DMS153 (cell line): ENCODE data around the gene CHAF1B.
"Not testable (repeated sequence)": the region's sequence is repeated elsewhere in the genome, so short reads cannot be mapped to it uniquely, and the experiment has no call there.

ENCODE experiments used
- DNase-seq: peaks from one replicate; lab custom pipeline; 2025; lab: John Stamatoyannopoulos, UW

Gene CHAF1B

DNA sequence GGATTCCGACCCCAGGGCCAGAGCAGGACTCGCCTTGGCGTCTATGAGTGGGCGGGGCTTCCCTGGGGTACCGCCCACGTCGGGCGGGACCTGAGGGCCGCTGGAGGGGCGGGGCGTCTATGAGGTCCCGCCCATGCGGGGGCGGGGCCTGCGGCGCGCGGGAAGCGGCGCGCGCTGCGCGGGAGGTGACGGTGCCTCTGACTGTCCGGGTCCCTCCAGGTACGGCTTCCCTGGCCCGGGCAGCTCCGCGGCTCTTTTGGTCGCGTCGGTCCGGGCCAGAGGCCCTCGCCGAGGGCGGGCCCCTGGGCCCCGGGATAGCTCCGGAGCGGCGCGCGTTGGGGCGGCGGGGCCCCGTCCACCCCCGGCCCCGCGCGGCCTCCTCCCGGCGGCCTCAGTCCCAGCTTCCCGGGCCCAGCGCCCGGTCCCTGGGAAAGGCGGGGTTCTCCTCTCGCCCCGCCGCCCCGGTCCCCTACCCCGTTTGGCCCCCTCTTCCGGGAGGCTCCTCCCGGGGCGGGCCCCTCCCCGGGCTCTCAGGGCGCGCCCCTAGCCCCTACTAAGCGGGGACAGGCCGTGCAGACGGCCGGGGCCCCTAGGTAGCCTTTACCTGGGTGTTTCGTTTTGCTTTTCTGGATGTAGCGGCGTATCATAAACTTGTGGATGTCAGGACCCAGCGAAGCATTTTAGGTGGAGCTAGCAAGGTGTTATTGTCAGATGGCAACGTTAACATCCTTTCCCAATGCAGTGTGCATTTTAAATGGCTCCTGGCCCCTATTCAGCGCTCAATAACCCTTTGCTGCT is at the start of gene CHAF1B:
TSS of gene CHAF1B (plus strand) at position 160 of the 798 bp plus-strand sequence. CDS start 745 bp downstream, outside the sequence.
- peak; percentile 54 for DNase-seq

DNA sequence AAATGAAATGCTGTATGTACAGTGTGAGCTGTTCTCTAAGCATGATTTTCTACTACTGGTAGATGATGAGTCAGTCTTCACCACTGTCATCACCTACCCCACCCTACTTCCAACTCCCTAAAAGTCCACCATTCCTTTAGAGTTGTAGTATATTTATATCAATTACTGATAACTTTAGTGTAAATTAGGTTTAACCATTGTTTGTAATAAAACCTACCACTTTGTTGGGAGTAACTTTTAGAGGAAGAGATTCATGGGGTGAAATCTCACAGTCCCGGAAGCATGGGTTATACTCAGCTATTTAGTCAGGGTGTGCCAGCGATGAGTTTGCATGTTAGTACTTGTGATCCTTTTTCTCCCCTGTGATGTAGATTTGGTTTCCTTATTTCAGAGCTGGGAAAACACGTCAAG is 48.1 kb upstream of the CHAF1B start:
- no peak for DNase-seq

DNA sequence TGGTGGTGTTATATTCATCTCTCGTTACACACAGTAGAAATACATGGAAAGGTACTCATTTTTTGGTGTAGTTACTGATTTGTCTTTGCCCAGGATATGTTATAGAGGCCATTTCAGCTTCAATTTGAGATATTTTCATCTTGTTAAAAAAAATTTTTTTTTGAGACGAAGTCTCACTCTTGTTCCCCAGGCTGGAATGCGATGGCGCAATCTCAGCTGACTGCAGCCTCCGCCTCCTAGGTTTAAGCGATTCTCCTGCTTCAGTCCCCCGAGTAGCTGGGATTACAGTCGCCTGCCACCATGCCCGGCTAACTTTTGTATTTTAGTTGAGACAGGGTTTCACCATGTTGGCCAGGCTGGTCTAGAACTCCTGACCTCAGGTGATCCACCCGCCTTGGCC is 46.2 kb upstream of the CHAF1B start:
- DNase-seq, result no peak

DNA sequence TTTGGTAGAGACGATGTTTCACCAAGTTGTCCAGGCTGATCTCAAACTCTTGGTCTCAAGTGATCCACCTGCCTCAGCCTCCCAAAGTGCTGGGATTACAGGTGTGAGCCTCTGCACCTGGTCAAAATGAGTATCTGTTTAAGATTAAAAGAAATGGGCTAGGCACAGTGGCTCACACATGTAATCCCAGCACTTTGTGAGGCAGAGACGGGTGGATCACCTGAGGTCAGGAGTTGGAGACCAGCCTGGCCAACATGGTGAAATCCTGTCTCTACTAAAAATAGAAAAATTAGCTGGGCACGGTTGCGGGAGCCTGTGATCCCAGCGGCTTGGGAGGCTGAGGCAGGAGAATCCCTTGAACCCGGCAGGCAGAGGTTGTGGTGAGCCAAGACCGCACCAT is 42.6 kb upstream of the CHAF1B start:
- DNase-seq, result not testable (repeated sequence)

DNA sequence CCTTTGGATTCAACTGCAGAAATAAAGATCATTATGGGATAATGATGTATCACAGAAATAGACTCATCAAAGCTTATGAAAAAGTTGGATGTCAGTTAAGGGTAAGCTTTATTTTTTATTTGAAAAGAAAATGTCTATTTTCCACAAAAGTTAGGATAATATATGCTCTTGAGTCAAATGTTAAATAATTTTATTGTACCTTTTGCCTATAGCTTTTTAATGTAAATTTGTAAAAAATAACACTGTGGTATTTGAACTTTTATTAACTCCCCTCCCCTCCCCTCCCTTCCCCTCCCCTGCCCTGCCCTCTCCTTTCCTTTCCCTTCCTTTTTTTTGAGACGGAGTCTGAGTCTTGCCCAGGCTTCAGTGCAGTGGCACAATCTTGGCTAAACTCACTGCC is 40.3 kb upstream of the CHAF1B start:
- DNase-seq, result no peak

DNA sequence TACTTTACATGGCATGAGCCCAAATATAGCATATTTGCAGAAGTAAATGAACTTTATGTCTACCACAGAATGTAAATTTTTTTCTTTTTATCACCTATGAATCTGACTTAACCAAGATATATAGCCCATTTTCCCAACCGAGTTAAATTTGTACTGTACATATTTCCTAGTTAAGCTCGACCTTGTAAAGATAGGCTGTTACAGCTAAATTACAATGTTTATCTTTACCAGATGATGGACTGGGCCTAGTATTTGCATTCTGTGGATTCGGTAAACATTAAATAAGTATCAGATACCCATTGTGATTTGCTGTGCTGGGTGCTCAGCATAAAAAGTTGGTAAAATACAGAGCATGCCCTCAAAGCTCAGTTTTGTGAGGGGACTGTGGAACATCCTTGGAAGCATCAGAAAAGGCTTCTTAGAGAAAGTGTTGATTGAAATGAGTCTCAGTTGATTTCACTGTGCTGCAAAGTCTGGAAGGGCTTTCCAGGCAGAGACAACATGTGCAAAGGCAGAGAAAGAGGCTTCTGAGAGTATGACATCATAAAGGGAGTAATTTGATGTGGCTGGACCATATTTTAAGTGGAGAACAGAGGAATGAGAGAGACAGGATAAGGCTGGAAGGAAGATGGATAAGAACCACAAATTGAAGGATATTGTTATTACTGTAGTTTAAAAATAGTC is 37.8 kb upstream of the CHAF1B start:
- DNase-seq, result no peak

DNA sequence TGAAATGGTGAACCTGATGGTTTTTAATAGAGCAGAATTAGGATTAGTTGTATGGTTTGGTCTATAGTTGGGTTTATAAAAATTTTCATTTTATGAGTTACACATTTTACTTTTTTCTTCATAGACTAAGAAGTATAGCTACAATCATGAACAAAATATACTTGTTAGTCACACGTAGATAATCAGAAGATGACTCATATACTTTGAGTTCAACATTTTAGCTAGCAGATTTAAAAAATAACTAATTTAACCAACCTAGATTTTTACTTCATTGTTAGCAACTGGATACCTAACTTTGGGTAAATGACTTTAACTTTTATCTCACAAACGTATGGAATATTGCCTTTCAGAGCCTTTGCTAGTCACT is 37.2 kb upstream of the CHAF1B start:
- DNase-seq, result no peak

DNA sequence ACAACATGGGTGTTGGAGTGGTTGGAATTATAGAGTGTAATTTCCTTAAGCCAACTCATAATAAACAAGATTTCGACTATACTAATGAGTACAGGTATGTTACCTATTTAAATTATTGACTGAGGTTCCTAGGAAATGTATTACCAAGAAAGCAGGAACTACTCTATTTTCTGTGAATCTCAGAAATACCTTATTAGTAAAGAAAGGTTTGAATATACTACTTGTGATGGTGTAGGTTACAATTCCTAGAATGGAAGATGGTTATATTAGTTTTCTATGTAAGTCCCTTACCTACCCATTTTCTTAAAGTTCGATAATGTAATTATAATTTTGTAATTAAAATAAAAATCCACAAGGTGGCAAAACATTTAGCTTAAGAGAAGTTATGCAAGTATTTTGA is 35.9 kb upstream of the CHAF1B start:
- DNase-seq, result no peak

DNA sequence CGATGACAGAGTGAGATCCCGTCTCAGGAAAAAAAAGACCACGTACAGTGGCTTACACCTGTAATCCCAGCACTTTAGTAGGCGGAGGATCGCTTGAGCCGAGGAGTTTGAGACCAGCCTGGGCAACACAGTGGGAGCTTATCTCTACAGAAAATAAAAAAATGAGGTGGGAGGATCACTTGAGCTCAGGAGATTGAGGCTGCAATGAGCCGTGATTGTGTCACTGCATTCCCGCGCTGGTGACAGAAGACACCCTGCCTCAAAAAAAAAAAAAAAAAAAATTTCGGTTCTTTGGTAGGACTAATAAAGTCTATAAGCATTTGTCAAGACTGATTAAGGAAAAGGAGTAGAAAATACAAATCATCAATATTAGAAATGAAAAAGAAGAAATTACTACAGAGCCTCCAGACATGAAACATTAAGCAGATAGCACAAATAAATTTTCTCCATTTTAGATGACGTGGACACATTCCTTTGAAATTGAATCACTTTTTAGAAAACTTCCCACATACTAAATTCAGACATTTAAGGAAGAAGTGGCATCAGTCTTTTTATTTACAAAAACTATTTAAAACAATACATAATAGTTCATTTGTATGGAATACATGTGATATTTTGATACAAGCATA is 34.8 kb upstream of the CHAF1B start:
- no peak for DNase-seq

DNA sequence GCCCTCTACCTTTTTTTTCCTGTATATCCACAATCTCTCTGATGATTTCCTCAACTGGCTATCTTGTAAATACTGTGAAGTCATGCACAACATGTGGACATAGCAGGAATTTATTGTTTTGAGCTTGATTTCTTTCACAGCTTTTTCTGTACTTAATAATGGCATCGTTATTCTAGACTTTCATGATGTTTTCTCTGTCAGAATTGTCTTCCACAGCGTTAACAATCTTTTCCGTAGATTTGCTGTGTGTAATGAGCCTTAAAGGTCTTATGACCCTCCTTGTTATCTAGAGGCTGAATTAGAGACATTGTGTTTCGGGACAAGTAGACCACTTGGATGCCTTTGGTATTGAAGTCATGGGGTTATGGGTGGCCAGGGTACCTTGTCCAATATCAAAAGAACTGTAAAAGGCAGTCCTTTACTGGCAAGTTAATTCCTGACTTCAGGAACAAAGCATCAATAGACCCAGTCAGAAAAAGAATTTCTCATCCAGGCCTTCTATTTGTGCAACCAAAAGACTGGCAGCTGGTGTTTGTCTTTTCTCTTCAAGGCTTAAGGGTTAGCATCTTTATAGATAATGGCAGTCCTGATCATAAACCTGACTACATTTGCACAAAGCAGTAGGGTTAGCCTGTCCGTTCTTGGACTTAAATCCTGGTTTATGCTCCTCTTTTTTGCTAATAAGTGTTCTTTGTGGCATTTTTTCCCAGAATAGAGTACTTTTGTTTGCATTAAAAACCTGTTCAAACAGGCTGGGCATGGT is 30.1 kb upstream of the CHAF1B start:
- DNase-seq, result no peak

DNA sequence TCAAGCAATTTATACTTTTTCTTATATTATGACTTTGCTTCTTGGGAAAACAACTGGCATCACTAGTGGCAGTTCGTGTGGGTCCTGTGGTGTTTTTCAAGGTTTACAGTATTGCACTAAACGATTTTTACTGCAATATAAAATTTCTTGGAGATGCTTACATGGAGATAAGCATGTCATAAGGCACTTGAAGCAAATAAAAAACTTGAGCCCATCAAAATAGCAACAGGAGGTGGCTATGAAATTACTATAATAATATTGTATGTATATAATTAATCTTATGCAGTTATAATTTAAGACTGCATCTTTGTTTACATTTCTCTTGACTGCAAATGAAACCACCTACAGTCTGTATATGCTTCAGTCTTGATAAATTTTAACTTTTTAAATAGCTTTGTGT is 29.3 kb upstream of the CHAF1B start:
- no peak for DNase-seq

DNA sequence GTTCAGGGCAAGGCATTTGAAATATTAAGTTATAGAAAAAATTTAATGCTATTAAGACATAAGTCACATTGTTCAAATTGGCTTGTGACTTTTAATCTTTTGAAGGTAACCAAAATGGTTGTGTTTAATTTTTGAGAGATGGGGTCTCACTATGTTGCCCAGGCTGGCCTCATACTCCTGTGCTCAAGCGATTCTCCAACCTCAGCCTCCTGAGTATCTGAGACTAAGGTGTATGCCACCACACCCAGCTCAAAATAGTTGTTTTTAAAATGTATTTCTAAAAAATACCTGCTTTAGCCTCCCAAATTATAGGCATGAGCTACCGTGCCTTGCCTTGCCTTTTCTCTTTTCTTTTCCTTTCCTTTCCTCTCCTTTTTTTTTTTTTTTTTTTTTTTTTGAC is 26.0 kb upstream of the CHAF1B start:
- DNase-seq, result no peak

DNA sequence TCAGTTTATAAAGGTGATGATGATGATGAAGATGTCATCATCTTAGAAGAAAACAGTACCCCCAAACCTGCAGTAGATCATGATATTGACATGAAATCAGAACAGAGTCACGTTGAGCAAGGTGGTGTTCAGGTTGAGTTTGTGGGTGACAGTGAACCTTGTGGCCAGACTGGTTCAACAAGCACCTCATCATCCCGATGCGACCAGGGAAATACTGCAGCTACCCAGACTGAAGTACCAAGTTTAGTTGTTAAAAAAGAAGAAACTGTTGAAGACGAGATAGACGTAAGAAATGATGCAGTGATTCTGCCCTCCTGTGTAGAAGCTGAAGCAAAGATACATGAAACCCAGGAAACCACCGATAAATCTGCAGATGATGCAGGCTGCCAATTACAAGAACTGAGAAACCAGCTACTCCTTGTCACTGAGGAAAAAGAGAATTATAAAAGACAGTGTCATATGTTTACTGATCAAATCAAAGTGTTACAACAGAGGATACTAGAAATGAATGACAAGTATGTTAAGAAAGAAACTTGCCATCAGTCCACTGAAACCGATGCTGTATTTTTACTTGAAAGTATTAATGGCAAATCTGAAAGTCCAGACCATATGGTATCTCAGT is 16.0 kb upstream of the CHAF1B start:
- DNase-seq, result no peak

DNA sequence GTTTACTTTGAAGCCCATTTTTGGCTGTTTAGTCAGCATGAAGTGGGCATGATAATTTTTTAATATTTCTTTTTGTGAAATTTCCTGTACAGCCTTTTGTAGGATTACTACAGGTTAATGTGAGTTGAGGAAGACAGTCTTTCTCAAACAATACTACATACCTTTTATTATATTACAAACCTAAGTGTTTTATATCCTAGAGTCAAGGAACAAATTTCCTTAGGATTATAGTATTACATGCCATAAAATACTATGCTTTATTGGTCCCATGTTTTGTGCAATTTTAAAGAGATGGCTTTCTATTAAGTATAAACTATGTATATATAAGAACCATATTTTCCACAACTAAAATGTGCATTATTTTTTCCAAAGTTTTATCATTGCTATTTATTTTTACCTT is 9.2 kb upstream of the CHAF1B start:
- no peak for DNase-seq

DNA sequence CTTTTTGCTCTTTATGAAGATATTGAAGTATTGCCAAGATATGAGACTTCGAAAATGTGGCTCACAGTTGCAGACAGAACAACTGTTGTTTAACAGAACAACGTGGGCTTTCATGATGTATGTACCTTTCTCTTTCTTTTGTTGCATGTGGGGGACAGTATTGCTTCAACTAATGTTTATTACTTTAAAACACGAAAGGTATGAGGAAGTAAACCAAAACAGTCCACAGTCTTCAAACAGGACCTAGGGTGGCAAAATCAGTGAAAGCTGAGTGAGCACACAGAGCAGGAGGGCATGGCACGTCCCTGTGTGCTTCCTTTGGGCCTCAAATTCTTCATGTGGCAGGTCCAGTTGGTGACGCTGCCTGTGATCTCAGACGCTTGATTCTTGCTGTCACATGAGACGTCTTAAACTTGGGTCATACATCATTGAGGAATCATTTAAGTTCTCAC is 7.8 kb upstream of the CHAF1B start:
- no peak for DNase-seq

DNA sequence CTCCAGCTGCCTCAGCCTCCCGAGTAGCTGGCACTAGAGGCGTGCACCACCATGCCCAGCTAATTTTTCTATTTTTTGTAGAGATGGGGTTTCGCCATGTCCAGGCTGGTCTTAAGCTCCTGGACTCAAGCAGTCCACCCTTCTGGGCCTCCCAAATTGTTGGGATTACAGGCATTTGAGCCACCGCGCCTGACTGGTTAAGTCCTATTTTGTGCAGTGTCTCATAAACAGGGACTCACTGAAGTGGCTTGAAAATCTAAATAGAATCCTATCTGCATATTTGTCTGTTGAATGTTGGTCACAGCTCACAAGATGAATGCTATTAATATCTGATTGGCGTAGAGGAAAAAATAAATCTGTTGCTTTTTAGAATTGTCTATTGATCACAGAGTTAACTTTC is 5.9 kb upstream of the CHAF1B start:
- no peak for DNase-seq

DNA sequence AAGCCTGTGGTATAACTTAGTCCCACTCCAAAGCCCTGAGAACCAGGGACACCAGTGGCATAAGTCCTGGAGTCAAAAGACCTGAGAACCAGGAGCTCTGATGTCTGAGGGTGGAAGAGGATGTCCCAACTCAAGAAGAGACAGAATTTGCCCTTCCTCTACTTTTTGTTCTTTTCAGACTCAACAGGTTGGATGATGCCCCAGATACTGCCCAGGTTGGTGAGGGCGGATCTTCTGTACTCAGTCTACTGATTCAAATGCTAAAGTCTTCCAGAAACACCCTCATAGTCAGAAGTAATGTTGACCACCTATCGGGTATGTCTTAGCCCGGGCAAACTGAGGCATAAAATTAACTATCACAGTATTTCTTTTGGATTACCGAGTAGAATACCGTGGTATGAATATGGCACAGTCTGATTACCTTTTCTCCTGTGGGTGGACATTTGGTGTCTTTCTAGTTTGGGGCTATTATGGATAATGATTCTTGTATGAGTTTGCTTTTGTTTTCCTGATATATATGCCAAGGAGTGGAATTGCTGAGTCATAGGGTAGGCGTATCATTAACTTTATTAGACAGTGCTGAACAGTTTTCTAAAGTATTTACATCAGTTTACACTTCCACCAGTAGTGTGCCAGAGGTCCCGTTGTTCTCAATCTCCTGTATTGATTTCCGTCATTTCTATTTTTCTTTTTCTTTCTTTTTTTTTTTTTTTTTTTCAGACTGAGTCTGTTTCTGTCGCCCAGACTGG is 3.2 kb upstream of the CHAF1B start:
- DNase-seq, result no peak

DNA sequence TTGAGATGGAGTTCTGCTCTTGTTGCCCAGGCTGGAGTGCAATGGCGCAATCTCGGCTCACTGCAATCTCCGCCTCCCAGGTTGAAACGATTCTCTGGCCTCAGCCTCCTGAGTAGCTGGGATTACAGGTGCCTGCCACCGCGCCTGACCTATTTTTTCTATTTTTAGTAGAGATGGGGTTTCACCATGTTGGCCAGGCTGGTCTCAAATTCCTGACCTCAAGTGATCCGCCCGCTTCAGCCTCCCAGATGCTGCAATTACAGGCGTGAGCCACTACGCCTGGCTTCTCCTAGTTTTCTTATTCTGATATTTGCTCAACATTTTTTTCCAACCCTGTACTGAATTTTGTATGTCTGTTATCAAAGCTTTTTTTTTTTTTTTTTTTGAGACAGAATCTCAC is 2.5 kb upstream of the CHAF1B start:
- DNase-seq, result not testable (repeated sequence)

DNA sequence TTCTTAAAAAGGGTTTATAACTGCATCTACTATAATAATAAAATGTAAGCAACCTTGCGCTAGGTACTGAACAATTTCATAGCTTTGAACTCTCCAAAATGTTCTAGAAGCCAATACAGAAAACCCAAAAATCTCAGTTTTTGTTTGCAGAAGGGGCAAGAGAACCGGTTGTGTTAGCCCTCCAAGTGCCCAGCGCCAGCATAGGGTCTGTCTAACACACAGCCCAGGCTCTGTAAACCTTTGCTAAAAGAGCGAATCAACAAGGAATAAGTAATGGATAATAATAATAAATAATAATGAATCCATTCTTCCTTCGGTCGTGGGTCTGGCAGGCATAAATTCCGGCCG is 333 bp upstream of the CHAF1B start:
- no peak for DNase-seq

DNA sequence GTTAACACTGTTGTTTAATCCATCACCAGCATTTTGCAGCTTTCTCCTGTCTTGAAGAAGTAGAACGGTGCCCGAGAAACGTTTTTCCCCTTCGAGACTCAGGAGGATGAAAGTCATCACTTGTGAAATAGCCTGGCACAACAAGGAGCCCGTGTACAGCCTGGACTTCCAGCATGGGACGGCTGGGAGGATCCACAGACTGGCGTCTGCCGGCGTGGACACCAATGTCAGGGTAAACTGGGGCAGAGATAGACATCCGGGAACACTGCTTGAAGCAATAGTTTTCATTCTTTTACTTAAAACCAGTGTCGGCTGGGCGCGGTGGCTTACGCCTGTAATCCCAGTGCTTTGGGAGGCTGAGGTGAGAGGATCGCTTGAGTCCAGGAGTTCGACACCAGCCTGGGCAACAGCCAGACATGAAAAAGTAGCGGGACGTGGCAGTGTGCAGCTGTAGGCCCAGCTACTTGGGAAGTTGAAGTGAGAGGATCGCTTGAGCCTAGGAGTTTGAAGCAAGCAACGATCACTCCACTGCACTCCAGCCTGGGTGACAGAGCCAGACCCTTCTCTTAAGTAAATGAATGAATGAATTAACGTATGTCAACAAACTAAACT is 945 bp downstream of the CHAF1B start:
- DNase-seq, result no peak

DNA sequence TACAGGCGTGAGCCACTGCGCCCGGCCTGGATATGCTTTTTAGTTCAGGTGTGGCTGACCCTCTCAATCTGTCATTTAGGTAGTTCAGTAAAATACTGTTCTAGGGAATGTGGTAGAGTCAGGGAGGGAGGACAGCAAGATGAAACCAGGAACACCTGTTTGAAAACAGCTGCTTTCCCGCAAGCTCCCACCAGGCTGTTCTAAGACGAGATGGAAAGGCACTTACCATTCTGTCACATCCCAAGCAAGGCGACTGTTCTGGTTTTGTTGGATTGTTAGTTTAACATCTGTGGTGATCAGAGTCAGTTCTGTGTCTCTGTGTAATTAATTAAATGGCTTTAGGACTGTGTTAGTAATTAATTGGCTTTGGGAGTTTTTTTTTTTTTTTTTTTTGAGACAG is 2.9 kb downstream of the CHAF1B start:
- no peak for DNase-seq
